Measurements from ENCODE around the gene STAMBPL1.

DNA sequence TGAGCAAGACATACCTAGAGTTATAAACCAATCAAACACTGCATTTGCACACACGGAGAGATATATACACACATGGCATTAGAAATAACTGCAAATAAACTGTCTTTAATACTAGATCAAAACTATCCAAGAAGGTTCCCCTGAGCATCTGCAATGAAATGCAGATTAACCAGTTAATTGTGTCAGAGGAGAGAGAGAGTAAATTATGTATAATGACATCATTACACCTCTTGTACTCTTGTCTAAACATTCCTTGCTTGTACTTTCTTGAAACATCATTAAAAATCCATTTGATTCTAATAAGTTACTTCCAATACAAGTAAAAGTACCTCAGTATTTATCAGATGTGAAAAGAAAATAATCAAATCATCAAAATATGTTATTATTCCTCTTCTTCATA lies 29.3 kb upstream of the STAMBPL1 start:
- TF ChIP-seq YY1 (IDR thresholded peaks at IDR 0.05; ENCODE audit: insufficient read depth, insufficient read length) (no peak), ZNF274 (IDR thresholded peaks at IDR 0.05; ENCODE audit: low read depth, low read length) (no peak), SUZ12 (IDR thresholded peaks at IDR 0.05; ENCODE audit: extremely low read depth, insufficient read depth, insufficient read length) (no peak)

All from NT2/D1 (cell line).